HepG2 (cell line): Measurements from ENCODE around the gene SLC34A3. TPM values are rescaled to one million over a fixed set of nuclear protein-coding genes. Genes with fewer than 3 reads are reported as not detected.

Experiments used
- ARID4A ChIP-seq: sonication (generic); formaldehyde crosslinking; IDR thresholded peaks from 2 replicates; pipeline ENCODE4 v1.5.0; 2020; ENCODE audit warnings: mild to moderate bottlenecking, missing genetic modification reagents, borderline replicate concordance
- BCL6 ChIP-seq: IDR thresholded peaks from 2 replicates; pipeline ENCODE4 v1.6.1; 2016; ENCODE audit warnings: missing genetic modification reagents, missing compliant biosample characterization
- CCAR2 ChIP-seq: fragments of 200-400 bp; formaldehyde crosslinking; optimal IDR thresholded peaks from 2 replicates; pipeline ENCODE3; 2018; ENCODE audit warnings: low read depth, mild to moderate bottlenecking, low read length, moderate library complexity
- ESRRA ChIP-seq: sonication (generic); formaldehyde crosslinking; IDR thresholded peaks from 2 replicates; pipeline ENCODE4 v1.5.1; 2020; ENCODE audit warnings: mild to moderate bottlenecking, low read depth, missing genetic modification reagents
- FOXA3 ChIP-seq: IDR thresholded peaks from 2 replicates; pipeline ENCODE4 v1.6.1; 2016; ENCODE audit warnings: missing genetic modification reagents, missing compliant biosample characterization
- GATAD1 ChIP-seq: IDR thresholded peaks from 2 replicates; pipeline ENCODE4 v1.6.1; 2016; ENCODE audit warnings: missing genetic modification reagents, missing compliant biosample characterization
- GLMP ChIP-seq: sonication (generic); formaldehyde crosslinking; IDR thresholded peaks from 2 replicates; pipeline ENCODE4 v1.9.0; 2021; ENCODE audit warnings: missing genetic modification reagents, mild to moderate bottlenecking, borderline replicate concordance
- IRF2 ChIP-seq: IDR thresholded peaks from 2 replicates; pipeline ENCODE4 v1.6.1; 2018; ENCODE audit warnings: missing genetic modification reagents, missing compliant biosample characterization
- NFIC ChIP-seq: IDR thresholded peaks from 2 replicates; pipeline ENCODE4 v1.6.1; 2012; ENCODE audit warnings: mild to moderate bottlenecking, low read length, inconsistent platforms
- NR2F1 ChIP-seq, 2 experiments: fragments of 450-650 bp in 1 of 2; formaldehyde crosslinking in 1 of 2; IDR thresholded peaks; 2 replicates each; pipeline versions ENCODE4 v1.5.0 to v1.6.1; 2016 to 2020; ENCODE audit warnings: mild to moderate bottlenecking in 1 of 2, missing compliant biosample characterization in 1 of 2, missing genetic modification reagents in 1 of 2, moderate library complexity in 1 of 2
- PHF20 ChIP-seq: sonication (generic); formaldehyde crosslinking; IDR thresholded peaks from 2 replicates; pipeline ENCODE4 v1.5.0; 2020; ENCODE audit warnings: mild to moderate bottlenecking, missing genetic modification reagents
- PRDM15 ChIP-seq: sonication (generic); formaldehyde crosslinking; IDR thresholded peaks from 2 replicates; pipeline ENCODE4 v1.4.0; 2020; ENCODE audit warnings: missing genetic modification reagents
- TBP ChIP-seq: sonication (generic); formaldehyde crosslinking; IDR thresholded peaks from 2 replicates; pipeline ENCODE4 v1.5.0; 2020; ENCODE audit warnings: missing genetic modification reagents
- TMF1 ChIP-seq: sonication (generic); formaldehyde crosslinking; IDR thresholded peaks from 2 replicates; pipeline ENCODE4 v1.8.1; 2022; ENCODE audit warnings: low read depth, missing genetic modification reagents
- TOPORS ChIP-seq: sonication (generic); formaldehyde crosslinking; IDR thresholded peaks from 2 replicates; pipeline ENCODE4 v1.8.0; 2023; ENCODE audit warnings: mild to moderate bottlenecking, missing genetic modification reagents
- ZNF343 ChIP-seq: sonication (generic); formaldehyde crosslinking; IDR thresholded peaks from 2 replicates; pipeline ENCODE4 v1.4.0; 2020; ENCODE audit warnings: mild to moderate bottlenecking, missing genetic modification reagents
- ZNF431 ChIP-seq: sonication (generic); formaldehyde crosslinking; IDR thresholded peaks from 2 replicates; pipeline ENCODE4 v1.9.0; 2022; ENCODE audit warnings: missing genetic modification reagents, low read depth, mild to moderate bottlenecking, borderline replicate concordance
- ZNF710 ChIP-seq: sonication (generic); formaldehyde crosslinking; IDR thresholded peaks from 2 replicates; pipeline ENCODE4 v1.5.0; 2020; ENCODE audit warnings: mild to moderate bottlenecking, missing genetic modification reagents, borderline replicate concordance
- ZNF878 ChIP-seq: sonication (generic); formaldehyde crosslinking; IDR thresholded peaks from 2 replicates; pipeline ENCODE4 v1.8.1; 2023; ENCODE audit warnings: mild to moderate bottlenecking, missing genetic modification reagents, moderate library complexity
- polyA plus RNA-seq, 8 experiments: library from polyadenylated mRNA; depleted of rRNA in 3 of 8; stranded (reverse) in 7 of 8; unstranded in 1 of 8; fragments of >200 nt; fragmentation: Illumina TruSeq in 4 of 8; extraction: Trizol in 4 of 8; gene quantifications; 2 replicates each; pipeline versions ENCODE4 v1.2.1 to v1.2.3, GENCODE V29; 2011 to 2016; ENCODE audit warnings: low read depth in 4 of 8, missing spikeins in 1 of 8, mixed read lengths in 1 of 8; ENCODE audit not compliant: insufficient read depth in 1 of 8
- total RNA-seq, 5 experiments: library from RNA; depleted of rRNA; stranded (reverse); fragments of >200 nt; fragmentation: Illumina TruSeq; extraction: Trizol; gene quantifications; 2 replicates each; pipeline ENCODE4 v1.2.3, GENCODE V29; 2016; ENCODE audit warnings: low read depth in 1 of 5

SLC34A3 gene
- total and polyA plus RNA-seq, 2 of the 13 experiments (the other 11 are each of a cell fraction or from before 2014, with no cell fraction given): 0.07 to 1.0 TPM

- TF ChIP-seq ARID4A (peak; percentile 33; the same call in 1 of the 2 replicates), PHF20 (no peak), FOXA3 (CRISPR knock-in tag) (peak; percentile 50; the same call in 1 of the 2 replicates), ZNF343 (CRISPR knock-in tag) (no peak), TOPORS (no peak), IRF2 (CRISPR knock-in tag) (peak; percentile 70), CCAR2 (no peak), GLMP (no peak), ZNF878 (CRISPR knock-in tag) (no peak), ZNF431 (CRISPR knock-in tag) (no peak; the same call in 1 of the 2 replicates), NR2F1 (CRISPR knock-in tag; IDR thresholded peaks at IDR 0.05) (no peak), ESRRA (CRISPR knock-in tag) (no peak), TBP (CRISPR knock-in tag) (0 out of 2 replicates have a peak, but pooled peaks have one; percentile 53), ZNF710 (CRISPR knock-in tag) (no peak), NFIC (no peak), BCL6 (peak; percentile 43; the same call in 1 of the 2 replicates), PRDM15 (CRISPR knock-in tag) (no peak), GATAD1 (peak; percentile 70), TMF1 (CRISPR knock-in tag) (peak; percentile 54; the same call in 1 of the 2 replicates)
Measured at GRCh38 chr9:137240841-137241489, 10.3 kb downstream of the SLC34A3 start, which contains the start of gene TUBB4B (continued).
